Muscle of arm (tissue), 12 donors: ENCODE data around the gene SRP72. TPM values are rescaled to one million over a fixed set of nuclear protein-coding genes. Genes with fewer than 3 reads are reported as not detected.
"Not testable (repeated sequence)": the region's sequence is repeated elsewhere in the genome, so short reads cannot be mapped to it uniquely, and the experiment has no call there.

Experiments
- DNase-seq: peaks from one replicate; pipeline ENCODE4 v3.0.0-alpha.2; 2013
- polyA plus RNA-seq, 12 donors: library from polyadenylated mRNA; unstranded; fragments of 120-200 nt; gene quantifications; one replicate each; pipeline ENCODE4 v1.2.1, GENCODE V29; 2013; ENCODE audit not compliant: insufficient read length in 12 of 12

SRP72 gene
- polyA plus RNA-seq, 12 donors, result 63.2 to 139 (median 81.5) TPM; not detected in 1

- DNase-seq, result no peak
Observed at GRCh38 chr4:56462157-56462556, 5.3 kb upstream of the SRP72 start.

GRCh38 chr4:56463711-56464110, 3.7 kb upstream of the SRP72 start:
- no peak for DNase-seq

GRCh38 chr4:56464581-56464980, 2.8 kb upstream of the SRP72 start:
- no peak for DNase-seq

GRCh38 chr4:56465599-56466295, 1.7 kb upstream of the SRP72 start:
- DNase-seq, result no peak

- DNase-seq, result not testable (repeated sequence)
Observed at GRCh38 chr4:56466296-56466761, 1.1 kb upstream of the SRP72 start.

- DNase-seq, result no peak
Observed at GRCh38 chr4:56466910-56467283, 520 bp upstream of the SRP72 start.

- DNase-seq, result peak; percentile 41
Observed at GRCh38 chr4:56468097-56468422, 643 bp downstream of the SRP72 start.

- no peak for DNase-seq
Observed at GRCh38 chr4:56469489-56470210, 2.2 kb downstream of the SRP72 start.

GRCh38 chr4:56475917-56476316, 8.5 kb downstream of the SRP72 start:
- no peak for DNase-seq

GRCh38 chr4:56477192-56477702, 9.8 kb downstream of the SRP72 start:
- no peak for DNase-seq

- no peak for DNase-seq
Observed at GRCh38 chr4:56480691-56481090, 13.3 kb downstream of the SRP72 start.

GRCh38 chr4:56496241-56496640, 28.8 kb downstream of the SRP72 start:
- no peak for DNase-seq

GRCh38 chr4:56505269-56506130, 38.1 kb downstream of the SRP72 start, which contains the start of gene ARL9:
Gene ARL9, plus strand, starts transcription at chr4:56505791. Its CDS starts 72 bp downstream, at chr4:56505863.
- peak; percentile 57 for DNase-seq

- DNase-seq, result peak; percentile 49
Observed at GRCh38 chr4:56511098-56511497, 43.7 kb downstream of the SRP72 start.

- DNase-seq, result no peak
Observed at GRCh38 chr4:56512166-56512565, 44.7 kb downstream of the SRP72 start.

GRCh38 chr4:56513517-56513916, 46.1 kb downstream of the SRP72 start:
- no peak for DNase-seq

- DNase-seq, result peak; percentile 73
Observed at GRCh38 chr4:56530269-56531148, 63.1 kb downstream of the SRP72 start.

GRCh38 chr4:56531149-56531770, 63.8 kb downstream of the SRP72 start:
- no peak for DNase-seq

GRCh38 chr4:56531823-56532222, 64.4 kb downstream of the SRP72 start:
- no peak for DNase-seq

- DNase-seq, result no peak
Observed at GRCh38 chr4:56532239-56532638, 64.8 kb downstream of the SRP72 start.

GRCh38 chr4:56535915-56536314, 68.5 kb downstream of the SRP72 start:
- DNase-seq, result no peak
